GM18505 (cell line): ENCODE measurements around the gene CNP.

Experiments used
- ATAC-seq: cut with Tn5 transposase; IDR thresholded peaks from one replicate; pipeline ENCODE4 v1.9.1; 2021; ENCODE audit not compliant: unreplicated experiment
- POLR2A ChIP-seq: IDR thresholded peaks from 4 replicates; pipeline ENCODE4 v1.6.1; 2011; ENCODE audit warnings: borderline replicate concordance; ENCODE audit not compliant: insufficient read depth, insufficient read length; ENCODE audit errors: extremely low read depth

Gene CNP

GRCh38 chr17:41932816-41933389, 33.7 kb upstream of the CNP start:
- TF ChIP-seq POLR2A: no peak
- ATAC-seq: no peak

- TF ChIP-seq POLR2A: no peak
- no peak for ATAC-seq
These were observed 31.0 kb upstream of the CNP start for GRCh38 chr17:41935641-41936040.

GRCh38 chr17:41937970-41938954, 28.3 kb upstream of the CNP start:
- no peak for ATAC-seq
- no peak for TF ChIP-seq POLR2A

- no peak for TF ChIP-seq POLR2A
- ATAC-seq: no peak
These were observed 27.4 kb upstream of the CNP start for GRCh38 chr17:41939044-41939692.

- TF ChIP-seq POLR2A: no peak
- no peak for ATAC-seq
These were observed 26.9 kb upstream of the CNP start for GRCh38 chr17:41939693-41940090.

- ATAC-seq: no peak
- no peak for TF ChIP-seq POLR2A
These were observed 25.4 kb upstream of the CNP start for GRCh38 chr17:41941168-41941567.

- no peak for TF ChIP-seq POLR2A
- ATAC-seq: no peak
These were observed 23.8 kb upstream of the CNP start for GRCh38 chr17:41942626-41943373.

- ATAC-seq: no peak
- TF ChIP-seq POLR2A: no peak
These were observed 23.1 kb upstream of the CNP start for GRCh38 chr17:41943492-41943891.

- no peak for ATAC-seq
These were observed 21.7 kb upstream of the CNP start for GRCh38 chr17:41944943-41945342.

GRCh38 chr17:41948762-41949460, 17.7 kb upstream of the CNP start:
- ATAC-seq: no peak
- no peak for TF ChIP-seq POLR2A

More at GRCh38 chr17:41944943-41945342, 21.7 kb upstream of the CNP start:
- TF ChIP-seq POLR2A: no peak

- no peak for TF ChIP-seq POLR2A
- no peak for ATAC-seq
These were observed 10.1 kb upstream of the CNP start for GRCh38 chr17:41956522-41956921.

- no peak for TF ChIP-seq POLR2A
- no peak for ATAC-seq
These were observed 9.3 kb upstream of the CNP start for GRCh38 chr17:41957031-41957868.
